ENCODE results near the gene DDR1.

GRCh38 chr6:30937265-30937664, 52.9 kb downstream of the DDR1 start:
- TF ChIP-seq TCF7L2 (IDR thresholded peaks at IDR 0.05; ENCODE audit: low read depth, low read length) (no peak), CTCF (IDR thresholded peaks at IDR 0.05) (no peak)

Data from Panc1 (cell line).